NB4 (cell line): Measurements from ENCODE around the gene NKX2-4.

ENCODE experiments used
- CTCF ChIP-seq: IDR thresholded peaks from one replicate; pipeline ENCODE4 v1.5.1; 2012; ENCODE audit warnings: low read depth, low read length
- MYC ChIP-seq: IDR thresholded peaks from 2 replicates; pipeline ENCODE4 v1.6.1; 2011; ENCODE audit warnings: low read depth, low read length
- POLR2A ChIP-seq: IDR thresholded peaks from 2 replicates; pipeline ENCODE4 v1.6.1; 2011; ENCODE audit warnings: mild to moderate bottlenecking; ENCODE audit not compliant: insufficient read length; ENCODE audit errors: extremely low read depth

DNA sequence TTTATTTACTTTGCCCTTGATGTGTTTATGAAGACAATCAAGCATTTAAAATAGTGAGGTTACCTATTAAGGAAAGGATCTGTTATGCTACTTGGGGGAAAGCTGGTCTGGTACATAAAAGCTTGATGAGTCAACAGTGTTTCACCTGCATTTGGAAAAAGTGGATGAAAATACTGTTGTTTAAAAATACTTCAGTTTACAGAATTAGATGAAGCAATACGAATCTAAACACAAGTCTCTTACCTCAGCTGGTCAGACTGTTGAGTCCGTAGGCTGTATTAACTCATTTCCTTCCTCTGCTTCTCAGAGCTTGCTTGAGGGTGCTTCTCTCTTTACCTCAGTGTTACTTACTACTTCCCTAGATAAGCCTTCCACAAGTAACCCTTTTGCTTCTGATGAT, 36.1 kb downstream of the NKX2-4 start:
- no peak for TF ChIP-seq CTCF
- no peak for TF ChIP-seq MYC
- no peak for TF ChIP-seq POLR2A
